HepG2 (cell line): Measurements from ENCODE around the gene IP6K1. TPM values are rescaled to one million over a fixed set of nuclear protein-coding genes. Genes with fewer than 3 reads are reported as not detected.

Source experiments
- ARNT2 ChIP-seq: sonication (generic); formaldehyde crosslinking; IDR thresholded peaks from 2 replicates; pipeline ENCODE4 v1.8.0; 2022; ENCODE audit warnings: mild to moderate bottlenecking, low read depth, missing genetic modification reagents, moderate library complexity
- DNMT3B ChIP-seq: conservative IDR thresholded peaks from 2 replicates; pipeline ENCODE4 v1.6.1; 2016; ENCODE audit warnings: missing biosample characterization, control low read depth
- HHEX ChIP-seq: IDR thresholded peaks from 2 replicates; pipeline ENCODE4 v1.6.1; 2016; ENCODE audit warnings: control low read depth
- HNF4G ChIP-seq, 2 experiments: sonication (generic) in 1 of 2; formaldehyde crosslinking in 1 of 2; IDR thresholded peaks; 2 replicates each; pipeline versions ENCODE4 v1.4.0 to v1.6.1; 2011 to 2020; ENCODE audit warnings: borderline replicate concordance in 2 of 2, low read depth in 2 of 2, mild to moderate bottlenecking in 2 of 2, low read length in 1 of 2, missing genetic modification reagents in 1 of 2, moderate library complexity in 1 of 2
- IKZF1 ChIP-seq: fragments of 450-650 bp; IDR thresholded peaks from 2 replicates; pipeline ENCODE4 v1.7.1; 2016
- JDP2 ChIP-seq: sonication (generic); formaldehyde crosslinking; IDR thresholded peaks from 2 replicates; pipeline ENCODE4 v1.8.1; 2022; ENCODE audit warnings: missing genetic modification reagents, borderline replicate concordance
- MAFG ChIP-seq: sonication (generic); formaldehyde crosslinking; IDR thresholded peaks from 2 replicates; pipeline ENCODE4 v1.5.1; 2020; ENCODE audit warnings: mild to moderate bottlenecking, missing genetic modification reagents
- MEIS1 ChIP-seq: sonication (generic); formaldehyde crosslinking; IDR thresholded peaks from 2 replicates; pipeline ENCODE4 v1.9.0; 2021; ENCODE audit warnings: mild to moderate bottlenecking, missing genetic modification reagents, moderate library complexity, borderline replicate concordance
- RBFOX2 ChIP-seq: fragments of 200-400 bp; formaldehyde crosslinking; IDR thresholded peaks from 2 replicates; pipeline ENCODE4 v1.6.1; 2017; ENCODE audit warnings: low read depth, mild to moderate bottlenecking, low read length
- RORA ChIP-seq: sonication (generic); formaldehyde crosslinking; IDR thresholded peaks from 2 replicates; pipeline ENCODE4 v1.5.0; 2020; ENCODE audit warnings: mild to moderate bottlenecking, missing genetic modification reagents, moderate library complexity
- ZNF207 ChIP-seq: fragments of 450-650 bp; IDR thresholded peaks from 2 replicates; pipeline ENCODE4 v1.6.1; 2016; ENCODE audit warnings: antibody characterized with exemption, borderline replicate concordance
- ZNF292 ChIP-seq: sonication (generic); formaldehyde crosslinking; IDR thresholded peaks from 2 replicates; pipeline ENCODE4 v1.8.1; 2022; ENCODE audit warnings: mild to moderate bottlenecking, low read depth, missing genetic modification reagents, borderline replicate concordance
- ZNF496 ChIP-seq: sonication (generic); formaldehyde crosslinking; IDR thresholded peaks from 2 replicates; pipeline ENCODE4 v1.8.1; 2023; ENCODE audit warnings: mild to moderate bottlenecking, moderate library complexity, missing genetic modification reagents; ENCODE audit not compliant: insufficient replicate concordance
- ZNF562 ChIP-seq: sonication (generic); formaldehyde crosslinking; IDR thresholded peaks from 2 replicates; pipeline ENCODE4 v1.8.0; 2022; ENCODE audit warnings: missing genetic modification reagents, borderline replicate concordance
- ZNF703 ChIP-seq: sonication (generic); formaldehyde crosslinking; IDR thresholded peaks from 2 replicates; pipeline ENCODE4 v1.5.1; 2020; ENCODE audit warnings: missing genetic modification reagents, mild to moderate bottlenecking, moderate library complexity, borderline replicate concordance
- ZSCAN30 ChIP-seq: sonication (generic); formaldehyde crosslinking; IDR thresholded peaks from 2 replicates; pipeline ENCODE4 v1.5.0; 2020; ENCODE audit warnings: mild to moderate bottlenecking, missing genetic modification reagents
- polyA plus RNA-seq, 8 experiments: library from polyadenylated mRNA; depleted of rRNA in 3 of 8; stranded (reverse) in 7 of 8; unstranded in 1 of 8; fragments of >200 nt; fragmentation: Illumina TruSeq in 4 of 8; extraction: Trizol in 4 of 8; gene quantifications; 2 replicates each; pipeline versions ENCODE4 v1.2.1 to v1.2.3, GENCODE V29; 2011 to 2016; ENCODE audit warnings: low read depth in 4 of 8, missing spikeins in 1 of 8, mixed read lengths in 1 of 8; ENCODE audit not compliant: insufficient read depth in 1 of 8
- total RNA-seq, 5 experiments: library from RNA; depleted of rRNA; stranded (reverse); fragments of >200 nt; fragmentation: Illumina TruSeq; extraction: Trizol; gene quantifications; 2 replicates each; pipeline ENCODE4 v1.2.3, GENCODE V29; 2016; ENCODE audit warnings: low read depth in 1 of 5
- TF ChIP-seq, protein P1 (sequence below): sonication (generic); formaldehyde crosslinking; IDR thresholded peaks from 2 replicates; pipeline ENCODE4 v1.5.0; 2020; ENCODE audit warnings: missing genetic modification reagents
- TF ChIP-seq, protein P2 (sequence below): sonication (generic); formaldehyde crosslinking; conservative IDR thresholded peaks from 2 replicates; pipeline ENCODE4 v1.4.0; 2020; ENCODE audit warnings: missing genetic modification reagents
- TF ChIP-seq, protein P3 (sequence below): sonication (generic); formaldehyde crosslinking; IDR thresholded peaks from 2 replicates; pipeline ENCODE4 v1.8.1; 2022; ENCODE audit warnings: mild to moderate bottlenecking, missing genetic modification reagents
- TF ChIP-seq, protein P4 (sequence below): sonication (generic); formaldehyde crosslinking; IDR thresholded peaks from 2 replicates; pipeline ENCODE4 v1.4.0; 2020; ENCODE audit warnings: missing genetic modification reagents

Gene IP6K1
- total and polyA plus RNA-seq, 2 of the 13 experiments (the other 11 are each of a cell fraction or from before 2014, with no cell fraction given): 17.7 to 29.7 TPM

DNA sequence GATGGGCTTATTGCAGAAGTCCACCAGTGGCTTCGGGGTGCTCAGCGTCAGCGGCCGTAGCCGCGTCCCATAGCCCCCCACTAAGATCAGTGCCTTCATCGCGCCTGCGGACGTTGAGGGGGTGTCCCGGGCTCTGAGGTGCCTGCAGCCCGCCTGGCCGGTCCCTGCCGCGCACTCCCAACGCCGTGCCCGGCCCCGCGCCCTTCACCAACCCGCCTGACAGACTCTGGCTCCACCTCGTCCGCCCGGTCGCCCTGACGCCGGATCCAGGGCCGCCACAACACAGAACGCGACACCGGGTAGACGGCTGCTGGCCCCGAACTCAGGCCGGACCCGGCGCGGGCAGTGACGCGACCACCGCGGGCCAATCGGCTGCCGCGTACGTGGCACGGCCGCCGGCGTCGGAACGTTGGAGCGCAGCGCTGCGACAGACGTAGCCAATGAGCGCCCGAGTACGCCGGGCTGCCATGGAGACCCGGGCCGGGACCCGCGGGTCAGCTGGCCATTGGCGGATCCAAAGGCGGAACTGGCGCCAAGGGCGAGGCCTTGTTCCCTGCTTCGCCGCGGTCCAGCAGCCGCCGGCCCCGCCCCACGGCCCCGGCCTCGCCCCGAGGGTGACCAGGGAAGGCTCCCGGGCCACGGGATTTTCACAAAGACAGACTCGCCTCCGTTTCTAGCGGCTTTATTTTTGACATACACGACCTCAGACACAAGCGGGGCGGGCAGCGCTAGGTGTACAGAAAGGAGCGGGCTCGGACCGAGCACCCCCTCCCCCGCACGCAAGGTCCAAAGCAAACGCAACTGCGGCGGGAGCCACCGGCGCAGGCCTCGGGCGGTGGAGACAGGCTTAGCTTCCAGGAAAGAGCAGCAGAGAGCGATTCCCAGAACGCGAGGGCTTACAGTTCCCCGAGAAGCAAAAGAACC lies 62.5 kb downstream of the IP6K1 start, which contains the start of gene GMPPB (continued):
- peak; percentile 59; the same call in 1 of the 2 replicates for TF ChIP-seq ZNF703 (CRISPR knock-in tag)
- TF ChIP-seq, protein P1, sequence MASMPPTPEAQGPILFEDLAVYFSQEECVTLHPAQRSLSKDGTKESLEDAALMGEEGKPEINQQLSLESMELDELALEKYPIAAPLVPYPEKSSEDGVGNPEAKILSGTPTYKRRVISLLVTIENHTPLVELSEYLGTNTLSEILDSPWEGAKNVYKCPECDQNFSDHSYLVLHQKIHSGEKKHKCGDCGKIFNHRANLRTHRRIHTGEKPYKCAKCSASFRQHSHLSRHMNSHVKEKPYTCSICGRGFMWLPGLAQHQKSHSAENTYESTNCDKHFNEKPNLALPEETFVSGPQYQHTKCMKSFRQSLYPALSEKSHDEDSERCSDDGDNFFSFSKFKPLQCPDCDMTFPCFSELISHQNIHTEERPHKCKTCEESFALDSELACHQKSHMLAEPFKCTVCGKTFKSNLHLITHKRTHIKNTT (CRISPR knock-in tag): no peak
- TF ChIP-seq RBFOX2: peak; percentile 84
- no peak for TF ChIP-seq HHEX
- no peak for TF ChIP-seq ZNF207
- TF ChIP-seq, protein P2, sequence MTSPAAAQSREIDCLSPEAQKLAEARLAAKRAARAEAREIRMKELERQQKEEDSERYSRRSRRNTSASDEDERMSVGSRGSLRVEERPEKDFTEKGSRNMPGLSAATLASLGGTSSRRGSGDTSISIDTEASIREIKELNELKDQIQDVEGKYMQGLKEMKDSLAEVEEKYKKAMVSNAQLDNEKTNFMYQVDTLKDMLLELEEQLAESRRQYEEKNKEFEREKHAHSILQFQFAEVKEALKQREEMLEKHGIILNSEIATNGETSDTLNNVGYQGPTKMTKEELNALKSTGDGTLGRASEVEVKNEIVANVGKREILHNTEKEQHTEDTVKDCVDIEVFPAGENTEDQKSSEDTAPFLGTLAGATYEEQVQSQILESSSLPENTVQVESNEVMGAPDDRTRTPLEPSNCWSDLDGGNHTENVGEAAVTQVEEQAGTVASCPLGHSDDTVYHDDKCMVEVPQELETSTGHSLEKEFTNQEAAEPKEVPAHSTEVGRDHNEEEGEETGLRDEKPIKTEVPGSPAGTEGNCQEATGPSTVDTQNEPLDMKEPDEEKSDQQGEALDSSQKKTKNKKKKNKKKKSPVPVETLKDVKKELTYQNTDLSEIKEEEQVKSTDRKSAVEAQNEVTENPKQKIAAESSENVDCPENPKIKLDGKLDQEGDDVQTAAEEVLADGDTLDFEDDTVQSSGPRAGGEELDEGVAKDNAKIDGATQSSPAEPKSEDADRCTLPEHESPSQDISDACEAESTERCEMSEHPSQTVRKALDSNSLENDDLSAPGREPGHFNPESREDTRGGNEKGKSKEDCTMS (CRISPR knock-in tag): no peak
- TF ChIP-seq MAFG (CRISPR knock-in tag): no peak
- TF ChIP-seq, protein P3, sequence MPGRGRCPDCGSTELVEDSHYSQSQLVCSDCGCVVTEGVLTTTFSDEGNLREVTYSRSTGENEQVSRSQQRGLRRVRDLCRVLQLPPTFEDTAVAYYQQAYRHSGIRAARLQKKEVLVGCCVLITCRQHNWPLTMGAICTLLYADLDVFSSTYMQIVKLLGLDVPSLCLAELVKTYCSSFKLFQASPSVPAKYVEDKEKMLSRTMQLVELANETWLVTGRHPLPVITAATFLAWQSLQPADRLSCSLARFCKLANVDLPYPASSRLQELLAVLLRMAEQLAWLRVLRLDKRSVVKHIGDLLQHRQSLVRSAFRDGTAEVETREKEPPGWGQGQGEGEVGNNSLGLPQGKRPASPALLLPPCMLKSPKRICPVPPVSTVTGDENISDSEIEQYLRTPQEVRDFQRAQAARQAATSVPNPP (CRISPR knock-in tag): no peak
- no peak; the same call in 1 of the 2 replicates for TF ChIP-seq JDP2
- no peak for TF ChIP-seq ZNF496 (CRISPR knock-in tag)
- no peak for TF ChIP-seq MEIS1
- no peak for TF ChIP-seq ZSCAN30 (CRISPR knock-in tag)
- TF ChIP-seq, protein P4, sequence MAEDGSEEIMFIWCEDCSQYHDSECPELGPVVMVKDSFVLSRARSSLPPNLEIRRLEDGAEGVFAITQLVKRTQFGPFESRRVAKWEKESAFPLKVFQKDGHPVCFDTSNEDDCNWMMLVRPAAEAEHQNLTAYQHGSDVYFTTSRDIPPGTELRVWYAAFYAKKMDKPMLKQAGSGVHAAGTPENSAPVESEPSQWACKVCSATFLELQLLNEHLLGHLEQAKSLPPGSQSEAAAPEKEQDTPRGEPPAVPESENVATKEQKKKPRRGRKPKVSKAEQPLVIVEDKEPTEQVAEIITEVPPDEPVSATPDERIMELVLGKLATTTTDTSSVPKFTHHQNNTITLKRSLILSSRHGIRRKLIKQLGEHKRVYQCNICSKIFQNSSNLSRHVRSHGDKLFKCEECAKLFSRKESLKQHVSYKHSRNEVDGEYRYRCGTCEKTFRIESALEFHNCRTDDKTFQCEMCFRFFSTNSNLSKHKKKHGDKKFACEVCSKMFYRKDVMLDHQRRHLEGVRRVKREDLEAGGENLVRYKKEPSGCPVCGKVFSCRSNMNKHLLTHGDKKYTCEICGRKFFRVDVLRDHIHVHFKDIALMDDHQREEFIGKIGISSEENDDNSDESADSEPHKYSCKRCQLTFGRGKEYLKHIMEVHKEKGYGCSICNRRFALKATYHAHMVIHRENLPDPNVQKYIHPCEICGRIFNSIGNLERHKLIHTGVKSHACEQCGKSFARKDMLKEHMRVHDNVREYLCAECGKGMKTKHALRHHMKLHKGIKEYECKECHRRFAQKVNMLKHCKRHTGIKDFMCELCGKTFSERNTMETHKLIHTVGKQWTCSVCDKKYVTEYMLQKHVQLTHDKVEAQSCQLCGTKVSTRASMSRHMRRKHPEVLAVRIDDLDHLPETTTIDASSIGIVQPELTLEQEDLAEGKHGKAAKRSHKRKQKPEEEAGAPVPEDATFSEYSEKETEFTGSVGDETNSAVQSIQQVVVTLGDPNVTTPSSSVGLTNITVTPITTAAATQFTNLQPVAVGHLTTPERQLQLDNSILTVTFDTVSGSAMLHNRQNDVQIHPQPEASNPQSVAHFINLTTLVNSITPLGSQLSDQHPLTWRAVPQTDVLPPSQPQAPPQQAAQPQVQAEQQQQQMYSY: no peak
- TF ChIP-seq DNMT3B (CRISPR knock-in tag): no peak; the same call in 1 of the 2 replicates
- no peak for TF ChIP-seq RORA (CRISPR knock-in tag)
- TF ChIP-seq IKZF1: no peak
- TF ChIP-seq HNF4G (IDR thresholded peaks at IDR 0.05; ENCODE audit: borderline replicate concordance, low read depth, low read length): no peak
- peak; percentile 15; the same call in 1 of the 2 replicates for TF ChIP-seq HNF4G (CRISPR knock-in tag; IDR thresholded peaks at IDR 0.05; ENCODE audit: borderline replicate concordance, low read depth)
- TF ChIP-seq ZNF292 (CRISPR knock-in tag): no peak
- peak; percentile 87; the same call in 1 of the 2 replicates for TF ChIP-seq ARNT2 (CRISPR knock-in tag)
- TF ChIP-seq ZNF562 (CRISPR knock-in tag): no peak
